H9 (cell line): ENCODE results near the gene FOXP2. TPM values are rescaled to one million over a fixed set of nuclear protein-coding genes. Genes with fewer than 3 reads are reported as not detected.

Experiments used
- DNase-seq: peaks from one replicate; pipeline ENCODE4 v3.0.0-alpha.2; 2017
- H2AFZ ChIP-seq: one replicate; pipeline ENCODE4 v1.6.1; 2013; ENCODE audit warnings: mild to moderate bottlenecking, low read length, control low read depth, moderate library complexity
- H2AK5ac ChIP-seq: 2 replicates; pipeline ENCODE4 v1.6.1; 2013; ENCODE audit warnings: low read length, control low read depth, mixed read lengths; ENCODE audit not compliant: insufficient read length
- H2BK120ac ChIP-seq: one replicate; pipeline ENCODE4 v1.6.1; 2013; ENCODE audit warnings: low read depth, mild to moderate bottlenecking, low read length, control low read depth, inconsistent platforms; ENCODE audit not compliant: poor library complexity, severe bottlenecking
- H2BK12ac ChIP-seq: 2 replicates; pipeline ENCODE4 v1.6.1; 2013; ENCODE audit warnings: low read length, control low read depth, mixed read lengths, low read depth; ENCODE audit not compliant: insufficient read length
- H2BK15ac ChIP-seq: 2 replicates; pipeline ENCODE4 v1.6.1; 2013; ENCODE audit warnings: low read depth, low read length, control low read depth
- H2BK20ac ChIP-seq: one replicate; pipeline ENCODE4 v1.6.1; 2013; ENCODE audit warnings: low read depth, mild to moderate bottlenecking, low read length, control low read depth, inconsistent platforms; ENCODE audit not compliant: poor library complexity, severe bottlenecking
- H2BK5ac ChIP-seq: 2 replicates; pipeline ENCODE4 v1.6.1; 2013; ENCODE audit warnings: low read length, control low read depth, mixed read lengths; ENCODE audit not compliant: insufficient read length
- H3K14ac ChIP-seq: 2 replicates; pipeline ENCODE4 v1.6.1; 2013; ENCODE audit warnings: low read length, control low read depth; ENCODE audit not compliant: insufficient read depth
- H3K18ac ChIP-seq: 2 replicates; pipeline ENCODE4 v1.6.1; 2013; ENCODE audit warnings: low read depth, mild to moderate bottlenecking, mixed read lengths, low read length, control low read depth; ENCODE audit not compliant: insufficient read length
- H3K23ac ChIP-seq: 2 replicates; pipeline ENCODE4 v1.6.1; 2013; ENCODE audit warnings: low read length, control low read depth, mixed read lengths, low read depth; ENCODE audit not compliant: insufficient read length
- H3K23me2 ChIP-seq: 2 replicates; pipeline ENCODE4 v1.6.1; 2013; ENCODE audit warnings: low read depth, mild to moderate bottlenecking, mixed read lengths, low read length, control low read depth; ENCODE audit not compliant: insufficient read length, poor library complexity, severe bottlenecking
- H3K27ac ChIP-seq: 2 replicates; pipeline ENCODE4 v1.5.1; 2013; ENCODE audit warnings: low read length, control low read depth, mixed read lengths, low read depth; ENCODE audit not compliant: insufficient read length
- H3K27me3 ChIP-seq: 2 replicates; pipeline ENCODE4 v1.6.1; 2013; ENCODE audit warnings: low read length, control low read depth, inconsistent platforms; ENCODE audit not compliant: insufficient read depth
- H3K4ac ChIP-seq: 2 replicates; pipeline ENCODE4 v1.6.1; 2013; ENCODE audit warnings: low read depth, mild to moderate bottlenecking, control low read depth, inconsistent platforms, low read length, moderate library complexity
- H3K4me1 ChIP-seq: 2 replicates; pipeline ENCODE4 v1.6.1; 2013; ENCODE audit warnings: low read length, control low read depth, inconsistent platforms; ENCODE audit not compliant: insufficient read depth
- H3K4me2 ChIP-seq: 2 replicates; pipeline ENCODE4 v1.6.1; 2013; ENCODE audit warnings: low read length, control low read depth, mixed read lengths; ENCODE audit not compliant: insufficient read length, insufficient read depth
- H3K56ac ChIP-seq: 2 replicates; pipeline ENCODE4 v1.6.1; 2013; ENCODE audit warnings: low read depth, mild to moderate bottlenecking, mixed read lengths, low read length, control low read depth; ENCODE audit not compliant: insufficient read length
- H3K79me1 ChIP-seq: 2 replicates; pipeline ENCODE4 v1.6.1; 2013; ENCODE audit warnings: low read depth, mild to moderate bottlenecking, moderate library complexity, low read length, control low read depth, inconsistent platforms; ENCODE audit not compliant: insufficient read depth, poor library complexity, severe bottlenecking
- H3K79me2 ChIP-seq: 2 replicates; pipeline ENCODE4 v1.6.1; 2013; ENCODE audit warnings: low read length, control low read depth, inconsistent platforms; ENCODE audit not compliant: insufficient read depth
- H3K9ac ChIP-seq: 2 replicates; pipeline ENCODE4 v1.6.1; 2013; ENCODE audit warnings: low read length, control low read depth, mixed read lengths; ENCODE audit not compliant: insufficient read length; ENCODE audit errors: extremely low read depth
- H3K9me3 ChIP-seq: one replicate; pipeline ENCODE4 v1.6.1; 2013; ENCODE audit warnings: low read depth, low read length, inconsistent platforms; ENCODE audit not compliant: control insufficient read depth
- H3T11ph ChIP-seq: one replicate; pipeline ENCODE4 v1.6.1; 2013; ENCODE audit warnings: mild to moderate bottlenecking, low read length, control low read depth, inconsistent platforms
- H4K20me1 ChIP-seq: one replicate; pipeline ENCODE4 v1.6.1; 2013; ENCODE audit not compliant: control insufficient read depth, insufficient read length, insufficient read depth
- H4K5ac ChIP-seq: 2 replicates; pipeline ENCODE4 v1.6.1; 2013; ENCODE audit warnings: low read depth, mild to moderate bottlenecking, mixed read lengths, low read length, control low read depth; ENCODE audit not compliant: insufficient read length
- H4K8ac ChIP-seq: replicated peaks from 2 replicates; pipeline ENCODE4 v1.6.1; 2013; ENCODE audit warnings: low read length, control low read depth, mixed read lengths, low read depth; ENCODE audit not compliant: insufficient read length
- H4K91ac ChIP-seq: 2 replicates; pipeline ENCODE4 v1.6.1; 2013; ENCODE audit warnings: low read depth, mild to moderate bottlenecking, moderate library complexity, mixed read lengths, low read length, control low read depth; ENCODE audit not compliant: insufficient read length
- H3K27ac Mint-ChIP-seq, 3 experiments: 2 replicates in 2 of 3; 3 replicates in 1 of 3; pipeline ENCODE4 v1.8.0; 2020 to 2021; ENCODE audit warnings: mixed read lengths in 3 of 3, mild to moderate bottlenecking in 1 of 3, moderate library complexity in 1 of 3
- H3K27me3 Mint-ChIP-seq: 2 replicates; pipeline ENCODE4 v1.8.0; 2021; ENCODE audit warnings: low read depth, mild to moderate bottlenecking, moderate library complexity, mixed read lengths
- H3K36me3 Mint-ChIP-seq, 3 experiments: 2 replicates in 2 of 3; 3 replicates in 1 of 3; pipeline ENCODE4 v1.8.0; 2020 to 2021; ENCODE audit warnings: low read depth in 3 of 3, mixed read lengths in 3 of 3; ENCODE audit not compliant: insufficient read depth in 1 of 3
- H3K4me1 Mint-ChIP-seq, 2 experiments: 2 replicates each; pipeline ENCODE4 v1.8.0; 2020; ENCODE audit warnings: mixed read lengths in 2 of 2
- H3K4me3 Mint-ChIP-seq, 2 experiments: 2 replicates in 1 of 2; 3 replicates in 1 of 2; pipeline ENCODE4 v1.8.0; 2020 to 2021; ENCODE audit warnings: mild to moderate bottlenecking in 2 of 2, mixed read lengths in 2 of 2, moderate library complexity in 1 of 2
- H3K9me3 Mint-ChIP-seq, 2 experiments: 2 replicates in 1 of 2; 3 replicates in 1 of 2; pipeline ENCODE4 v1.8.0; 2020; ENCODE audit warnings: mild to moderate bottlenecking in 2 of 2, mixed read lengths in 2 of 2, moderate library complexity in 1 of 2
- WGBS: extraction: QIAGEN DNeasy Blood & Tissue Kit; methylation state at CpG from one replicate; pipeline ENCODE4 v1.1.7; 2013; ENCODE audit warnings: missing lambda C conversion rate, low lambda C conversion rate, mixed read lengths; ENCODE audit not compliant: insufficient read length; ENCODE audit errors: extremely low coverage; 5-methylcytosine and 5-hydroxymethylcytosine counted together
- total RNA-seq: library from RNA; stranded (reverse); gene quantifications from 2 replicates; pipeline ENCODE4 v1.2.1, GENCODE V29; 2021
- TF ChIP-seq, protein P1 (sequence below): fragments of 200-600 bp; sonication (generic); conservative IDR thresholded peaks from 3 replicates; pipeline ENCODE4 v1.8.0; 2021; ENCODE audit warnings: antibody characterized with exemption, mild to moderate bottlenecking

The FOXP2 gene
- total RNA-seq, 1 experiment from 2014 or later = not detected

DNA sequence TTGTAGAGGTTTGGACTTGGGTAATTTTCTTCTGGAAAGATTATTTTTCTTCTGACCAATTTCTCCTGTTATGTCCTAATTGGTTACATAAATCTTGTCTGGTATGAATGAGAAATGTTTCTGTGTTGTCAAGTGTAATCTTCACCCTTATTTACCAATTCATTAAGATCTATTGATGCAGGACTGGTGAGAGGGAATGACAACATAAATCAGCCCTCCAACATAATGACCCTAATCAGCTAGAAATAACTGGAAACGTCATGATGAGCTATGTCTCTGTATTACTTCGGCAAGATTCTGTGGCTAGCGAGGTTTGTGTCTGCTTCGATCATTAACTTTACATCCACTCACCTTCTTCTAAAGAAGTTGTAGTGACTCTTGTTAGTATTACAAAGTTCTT is 3.5 kb downstream of the FOXP2 start:
- Histone ChIP-seq H3K18ac (no peak overlapping the region), H4K5ac (no peak overlapping the region), H2BK120ac (no peak overlapping the region), H4K8ac (no peak overlapping the region), H3K79me2 (no peaks in the 10 kb centered on the region), H4K20me1 (no peaks in the 10 kb centered on the region), H3K56ac (no peak overlapping the region), H3K9me3 (no peaks in the 10 kb centered on the region), H2AFZ (no peak overlapping the region), H3K27me3 (no peaks in the 10 kb centered on the region), H3K9ac (no peak overlapping the region), H3K4me2 (no peak overlapping the region), H3K23me2 (no peaks in the 10 kb centered on the region), H3T11ph (no peak overlapping the region), H4K91ac (no peak overlapping the region), H3K23ac (no peak overlapping the region), H3K14ac (no peak overlapping the region), H2BK20ac (no peak overlapping the region), H3K4ac (no peak overlapping the region), H3K4me1 (no peaks in the 10 kb centered on the region), H3K27ac (no peak overlapping the region), H2BK15ac (no peak overlapping the region), H2AK5ac (no peak overlapping the region), H3K79me1 (no peaks in the 10 kb centered on the region), H2BK12ac (no peak overlapping the region), H2BK5ac (no peak overlapping the region)
- peaks cover 0 to 5% of the 10 kb centered on the region in 2 experiments; a peak in 1 of 4 replicates for H3K4me1 Mint-ChIP-seq
- H3K27ac Mint-ChIP-seq = no peak overlapping the region
- TF ChIP-seq, protein P1, sequence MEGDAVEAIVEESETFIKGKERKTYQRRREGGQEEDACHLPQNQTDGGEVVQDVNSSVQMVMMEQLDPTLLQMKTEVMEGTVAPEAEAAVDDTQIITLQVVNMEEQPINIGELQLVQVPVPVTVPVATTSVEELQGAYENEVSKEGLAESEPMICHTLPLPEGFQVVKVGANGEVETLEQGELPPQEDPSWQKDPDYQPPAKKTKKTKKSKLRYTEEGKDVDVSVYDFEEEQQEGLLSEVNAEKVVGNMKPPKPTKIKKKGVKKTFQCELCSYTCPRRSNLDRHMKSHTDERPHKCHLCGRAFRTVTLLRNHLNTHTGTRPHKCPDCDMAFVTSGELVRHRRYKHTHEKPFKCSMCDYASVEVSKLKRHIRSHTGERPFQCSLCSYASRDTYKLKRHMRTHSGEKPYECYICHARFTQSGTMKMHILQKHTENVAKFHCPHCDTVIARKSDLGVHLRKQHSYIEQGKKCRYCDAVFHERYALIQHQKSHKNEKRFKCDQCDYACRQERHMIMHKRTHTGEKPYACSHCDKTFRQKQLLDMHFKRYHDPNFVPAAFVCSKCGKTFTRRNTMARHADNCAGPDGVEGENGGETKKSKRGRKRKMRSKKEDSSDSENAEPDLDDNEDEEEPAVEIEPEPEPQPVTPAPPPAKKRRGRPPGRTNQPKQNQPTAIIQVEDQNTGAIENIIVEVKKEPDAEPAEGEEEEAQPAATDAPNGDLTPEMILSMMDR = no peak
- H3K9me3 Mint-ChIP-seq = no peaks in the 10 kb centered on the region
- WGBS = no CpG with 5 or more reads among the region's 4 CpGs
- H3K4me3 Mint-ChIP-seq = no peak overlapping the region
- DNase-seq = no peak
- H3K36me3 Mint-ChIP-seq = no peaks in the 10 kb centered on the region
- no peaks in the 10 kb centered on the region for H3K27me3 Mint-ChIP-seq
